Spinal cord (tissue), 10 donors: ENCODE results near the gene NRM. TPM values are rescaled to one million over a fixed set of nuclear protein-coding genes. Genes with fewer than 3 reads are reported as not detected.
"Not testable (repeated sequence)": the region's sequence is repeated elsewhere in the genome, so short reads cannot be mapped to it uniquely, and the experiment has no call there.

Experiments used
- DNase-seq, 6 donors: peaks; one replicate each; pipeline versions ENCODE4 v3.0.0 to v3.0.0-alpha.2; 2013 to 2015; ENCODE audit warnings: low spot score in 6 of 6, low read depth in 4 of 6
- H3K27ac ChIP-seq: one replicate; pipeline ENCODE4 v1.5.1; 2013; ENCODE audit warnings: low read depth, low read length, control low read depth
- H3K27me3 ChIP-seq: one replicate; pipeline ENCODE4 v1.6.1; 2013; ENCODE audit warnings: low read length; ENCODE audit not compliant: control insufficient read depth, insufficient read depth
- H3K36me3 ChIP-seq: one replicate; pipeline ENCODE4 v1.6.1; 2013; ENCODE audit warnings: low read length; ENCODE audit not compliant: control insufficient read depth, insufficient read depth
- H3K4me1 ChIP-seq: one replicate; pipeline ENCODE4 v1.6.1; 2013; ENCODE audit warnings: low read length; ENCODE audit not compliant: control insufficient read depth, insufficient read depth
- H3K4me3 ChIP-seq: one replicate; pipeline ENCODE4 v1.5.1; 2013; ENCODE audit warnings: low read depth, low read length, control low read depth
- H3K9me3 ChIP-seq: one replicate; pipeline ENCODE4 v1.6.1; 2013; ENCODE audit warnings: low read length; ENCODE audit not compliant: control insufficient read depth, insufficient read depth
- WGBS: methylation state at CpG from one replicate; pipeline ENCODE4 v1.1.5; 2013; ENCODE audit warnings: missing lambda C conversion rate; ENCODE audit not compliant: insufficient coverage; 5-methylcytosine and 5-hydroxymethylcytosine counted together
- polyA plus RNA-seq, 2 donors: library from polyadenylated mRNA; unstranded; fragments of 120-200 nt; gene quantifications; one replicate each; pipeline ENCODE4 v1.2.1, GENCODE V29; 2013; ENCODE audit not compliant: insufficient read length in 2 of 2
- total RNA-seq, 2 donors: library from RNA; depleted of rRNA in 1 of 2; stranded (reverse); fragments of 120-200 nt in 1 of 2; fragments of >200 nt in 1 of 2; gene quantifications; one replicate each; pipeline versions ENCODE4 v1.2.3 to v1.2.4, GENCODE V29; 2013 to 2014
- donor health status: healthy.

The NRM gene
- total and polyA plus RNA-seq, 4 donors: 1.9 to 23.6 (median 13.5) TPM

- no peaks in the 10 kb centered on the region for H3K27me3 ChIP-seq
- H3K27ac ChIP-seq: peak within 1 kb of the TSS; percentile 76
- H3K9me3 ChIP-seq: no peaks in the 10 kb centered on the region
- DNase-seq: peak; percentile 91 to 99 (median 96)
- peak within 1 kb of the TSS; percentile 91 for H3K4me3 ChIP-seq
- WGBS: under 1% methylated on average over 52 of the region's 57 CpGs
- H3K4me1 ChIP-seq: peaks cover 9% of the 10 kb centered on the region
- H3K36me3 ChIP-seq: peaks cover 45% of the 10 kb centered on the region
Observed at GRCh38 chr6:30672445-30673253, 18.1 kb downstream of the NRM start, which contains the start of gene DHX16. Gene DHX16 (minus strand): TSS chr6:30673006. CDS start chr6:30672841, 165 bp downstream.

- Histone ChIP-seq H3K27me3 (no peaks in the 10 kb centered on the region), H3K9me3 (no peaks in the 10 kb centered on the region), H3K4me3 (no peak overlapping the region), H3K4me1 (peaks cover 9% of the 10 kb centered on the region), H3K36me3 (peaks cover 38% of the 10 kb centered on the region), H3K27ac (no peak overlapping the region)
- WGBS: 92% methylated on average over 20 of the region's 27 CpGs
- DNase-seq: no peak
Observed at GRCh38 chr6:30670760-30671527, 19.8 kb downstream of the NRM start.

GRCh38 chr6:30666300-30666699, 24.5 kb downstream of the NRM start:
- H3K4me3 ChIP-seq, H3K27ac ChIP-seq, H3K4me1 ChIP-seq, DNase-seq, H3K9me3 ChIP-seq, H3K27me3 ChIP-seq: not testable (repeated sequence)
- peaks cover 81% of the 10 kb centered on the region for H3K36me3 ChIP-seq
- 100% methylated on average over 1 of the region's 2 CpGs for WGBS

- peaks cover 78% of the 10 kb centered on the region for H3K36me3 ChIP-seq
- WGBS: 94% methylated on average over 26 of the region's 34 CpGs
Observed at GRCh38 chr6:30664994-30665767, 25.6 kb downstream of the NRM start.

GRCh38 chr6:30657922-30658321, 32.9 kb downstream of the NRM start:
- peaks cover 95% of the 10 kb centered on the region for H3K36me3 ChIP-seq
- not testable (repeated sequence) for H3K27ac ChIP-seq, H3K9me3 ChIP-seq, DNase-seq, H3K4me1 ChIP-seq, H3K27me3 ChIP-seq, H3K4me3 ChIP-seq
- 92% methylated on average over 4 of the region's 5 CpGs for WGBS

More at GRCh38 chr6:30664994-30665767, 25.6 kb downstream of the NRM start:
- H3K4me3 ChIP-seq: no peak overlapping the region
- H3K4me1 ChIP-seq: peaks cover 3% of the 10 kb centered on the region
- DNase-seq: no peak
- H3K9me3 ChIP-seq: no peaks in the 10 kb centered on the region
- no peak overlapping the region for H3K27ac ChIP-seq
- no peaks in the 10 kb centered on the region for H3K27me3 ChIP-seq

- H3K36me3 ChIP-seq: peaks cover 94% of the 10 kb centered on the region
- H3K27me3 ChIP-seq: no peaks in the 10 kb centered on the region
- no peaks in the 10 kb centered on the region for H3K9me3 ChIP-seq
- no peak for DNase-seq
- no peak overlapping the region for H3K27ac ChIP-seq
- H3K4me1 ChIP-seq: peaks cover 3% of the 10 kb centered on the region
- no peak overlapping the region for H3K4me3 ChIP-seq
Observed at GRCh38 chr6:30657454-30657853, 33.3 kb downstream of the NRM start.

- Histone ChIP-seq H3K27me3 (no peaks in the 10 kb centered on the region), H3K4me3 (no peak overlapping the region), H3K9me3 (no peaks in the 10 kb centered on the region), H3K4me1 (peaks cover under 1% of the 10 kb centered on the region), H3K36me3 (peaks cover 94% of the 10 kb centered on the region), H3K27ac (no peak overlapping the region)
- 85% methylated on average over 7 of the region's 7 CpGs for WGBS
- DNase-seq: no peak
Observed at GRCh38 chr6:30656513-30656912, 34.3 kb downstream of the NRM start.

GRCh38 chr6:30655743-30656094, 35.1 kb downstream of the NRM start:
- Histone ChIP-seq H3K4me3 (no peak overlapping the region), H3K36me3 (peaks cover 93% of the 10 kb centered on the region), H3K27me3 (no peaks in the 10 kb centered on the region), H3K4me1 (no peaks in the 10 kb centered on the region), H3K9me3 (no peaks in the 10 kb centered on the region), H3K27ac (no peak overlapping the region)
- no peak for DNase-seq
- WGBS: 93% methylated on average over 3 of the region's 3 CpGs
